Right lobe of liver (tissue), 6 donors: Measurements from ENCODE around the gene GCG. TPM values are rescaled to one million over a fixed set of nuclear protein-coding genes. Genes with fewer than 3 reads are reported as not detected.

Experiments
- ATAC-seq, 4 donors: fragments of 200-7000 bp; cut with Tn5 transposase; one replicate each; pipeline ENCODE4 v1.9.1; 2020; ENCODE audit warnings: mild to moderate bottlenecking in 4 of 4, moderate library complexity in 4 of 4
- DNase-seq, 3 donors: peaks; one replicate each; pipeline ENCODE4 v3.0.0-alpha.2; 2020
- H3K27ac ChIP-seq, 3 donors: fragments of 200-600 bp; one replicate each; pipeline ENCODE4 v1.8.0; 2022
- H3K27me3 ChIP-seq, 2 donors: fragments of 200-600 bp; one replicate each; pipeline ENCODE4 v1.8.0; 2022
- H3K36me3 ChIP-seq, 4 donors: fragments of 200-600 bp; sonication (generic) in 1 of 4; one replicate each; pipeline versions ENCODE4 v1.5.1 to v1.8.0; 2017 to 2022; ENCODE audit warnings: control low read depth in 1 of 4
- H3K4me1 ChIP-seq, 4 donors: fragments of 200-600 bp; sonication (generic) in 1 of 4; one replicate each; pipeline versions ENCODE4 v1.5.1 to v1.8.0; 2017 to 2022; ENCODE audit warnings: control low read depth in 1 of 4
- H3K4me3 ChIP-seq, 3 donors: fragments of 200-600 bp; one replicate each; pipeline ENCODE4 v1.8.0; 2022
- H3K9me3 ChIP-seq, 4 donors: fragments of 200-600 bp; sonication (generic) in 1 of 4; one replicate each; pipeline versions ENCODE4 v1.5.1 to v1.8.0; 2017 to 2022; ENCODE audit warnings: control low read depth in 1 of 4
- CTCF ChIP-seq, 4 donors: fragments of 200-600 bp in 3 of 4; fragments of 450-650 bp in 1 of 4; IDR thresholded peaks; one replicate each; pipeline versions ENCODE4 v1.5.1 to v1.8.0; 2016 to 2022; ENCODE audit warnings: antibody characterized with exemption in 4 of 4, mild to moderate bottlenecking in 2 of 4
- POLR2A ChIP-seq: fragments of 450-650 bp; IDR thresholded peaks from one replicate; pipeline ENCODE4 v1.6.1; 2017; ENCODE audit warnings: antibody characterized with exemption, mild to moderate bottlenecking
- WGBS: methylation state at CpG from one replicate; pipeline ENCODE4 v1.1.6; 2018; ENCODE audit warnings: low coverage, low lambda C conversion rate; ENCODE audit not compliant: insufficient coverage; ENCODE audit errors: missing lambda C conversion rate; 5-methylcytosine and 5-hydroxymethylcytosine counted together
- intact Hi-C, 2 donors: fragments of 100-400 bp; cut with DNase I; formaldehyde crosslinking; loops; one replicate each; pipeline versions ENCODE4 v1.11.2 to v1.14.1; 2022
- total RNA-seq, 6 experiments: library from RNA; depleted of rRNA in 2 of 6; stranded (reverse); fragments of >200 nt in 2 of 6; fragmentation: NEBNext Ultra II Directional in 3 of 6; extraction: Animal tissue kit (Norgen Biotek cat#: 25700) in 3 of 6; gene quantifications; one replicate each; pipeline versions ENCODE4 v1.1.0 to v1.2.4, GENCODE V29; 2016 to 2023
- donor health status: DM: no; HTN: yes; CAD: no.
- donor health status: DM: no; HTN: no; CAD: no.
- donor health status: DM: no; HTN: no; CAD: no.
- donor health status: DM: no; HTN: yes; CAD: no.
- donor health status: DM: no; HTN: yes; CAD: no.

The GCG gene
- total RNA-seq, 6 experiments from 2014 or later, result not detected

- Histone ChIP-seq H3K36me3 (no peaks in the 10 kb centered on the region), H3K27ac (no peak overlapping the region), H3K4me1 (no peaks in the 10 kb centered on the region), H3K27me3 (no peaks in the 10 kb centered on the region), H3K4me3 (no peak overlapping the region), H3K9me3 (no peaks in the 10 kb centered on the region)
- intact Hi-C loops, result no loop called here
- 83% methylated on average over 5 of the region's 5 CpGs for WGBS
- TF ChIP-seq CTCF (IDR thresholded peaks at IDR 0.05) (no peak), POLR2A (no peak)
- DNase-seq (no peak), ATAC-seq (no peak)
Observed at GRCh38 chr2:162174746-162175145, 22.7 kb upstream of the GCG start.

- intact Hi-C loops, result no loop called here
Observed at GRCh38 chr2:162172802-162173370, 20.8 kb upstream of the GCG start.

GRCh38 chr2:162166745-162167144 is 14.7 kb upstream of the GCG start:
- Histone ChIP-seq H3K27me3 (no peaks in the 10 kb centered on the region), H3K4me3 (no peak overlapping the region)

More at GRCh38 chr2:162172802-162173370, 20.8 kb upstream of the GCG start:
- no peak for TF ChIP-seq POLR2A
- no peak for TF ChIP-seq CTCF (IDR thresholded peaks at IDR 0.05)
- Histone ChIP-seq H3K36me3 (no peaks in the 10 kb centered on the region), H3K27me3 (no peaks in the 10 kb centered on the region), H3K4me1 (no peaks in the 10 kb centered on the region), H3K4me3 (no peak overlapping the region), H3K27ac (no peak overlapping the region), H3K9me3 (no peaks in the 10 kb centered on the region)
- 63% methylated on average over 1 of the region's 1 CpG for WGBS
- DNase-seq, result no peak
- ATAC-seq, result no peak

GRCh38 chr2:162166174-162166573 is 14.1 kb upstream of the GCG start:
- ATAC-seq (no peak), DNase-seq (no peak)
- no peak overlapping the region for H3K27ac ChIP-seq
- intact Hi-C loops, result no loop called here
- TF ChIP-seq CTCF (IDR thresholded peaks at IDR 0.05), result no peak
- no peak for TF ChIP-seq POLR2A
- no peak overlapping the region for H3K4me3 ChIP-seq
- H3K27me3 ChIP-seq, result no peaks in the 10 kb centered on the region
- no peaks in the 10 kb centered on the region for H3K4me1 ChIP-seq
- H3K9me3 ChIP-seq, result no peaks in the 10 kb centered on the region
- no peaks in the 10 kb centered on the region for H3K36me3 ChIP-seq

More at GRCh38 chr2:162166745-162167144, 14.7 kb upstream of the GCG start:
- no peaks in the 10 kb centered on the region for H3K9me3 ChIP-seq
- no peak for TF ChIP-seq POLR2A
- TF ChIP-seq CTCF (IDR thresholded peaks at IDR 0.05), result no peak
- DNase-seq (no peak), ATAC-seq (no peak)
- intact Hi-C loops, result no loop called here
- 63% methylated on average over 4 of the region's 4 CpGs for WGBS
- no peaks in the 10 kb centered on the region for H3K36me3 ChIP-seq
- H3K27ac ChIP-seq, result no peak overlapping the region
- no peaks in the 10 kb centered on the region for H3K4me1 ChIP-seq

GRCh38 chr2:162164802-162165201 is 12.8 kb upstream of the GCG start:
- TF ChIP-seq POLR2A (no peak), CTCF (IDR thresholded peaks at IDR 0.05) (no peak)
- WGBS, result 76% methylated on average over 2 of the region's 2 CpGs

More at GRCh38 chr2:162164802-162165201, 12.8 kb upstream of the GCG start:
- no peak overlapping the region for H3K27ac ChIP-seq
- peak in 1 of 4 donors; percentile 24 for ATAC-seq
- H3K9me3 ChIP-seq, result no peaks in the 10 kb centered on the region
- intact Hi-C loops, result no loop called here
- no peak for DNase-seq
- no peaks in the 10 kb centered on the region for H3K27me3 ChIP-seq
- no peaks in the 10 kb centered on the region for H3K36me3 ChIP-seq
- H3K4me3 ChIP-seq, result no peak overlapping the region
- H3K4me1 ChIP-seq, result no peaks in the 10 kb centered on the region
